ENCODE data around the gene MAN1A1. TPM values are rescaled to one million over a fixed set of nuclear protein-coding genes. Genes with fewer than 3 reads are reported as not detected.

MAN1A1 gene
- total RNA-seq, 1 donor from 2014 or later = 23.4 TPM

- no peak overlapping the region for H3K4me3 ChIP-seq (ENCODE audit: low read depth, low read length)
- no peak for DNase-seq (ENCODE audit: low read depth)
- TF ChIP-seq CTCF (conservative IDR thresholded peaks at IDR 0.05; ENCODE audit: low read depth, low read length) = no peak
Measured at GRCh38 chr6:119370080-119370479, 20.5 kb upstream of the MAN1A1 start.

- TF ChIP-seq CTCF (conservative IDR thresholded peaks at IDR 0.05; ENCODE audit: low read depth, low read length) = no peak
- no peak overlapping the region for H3K4me3 ChIP-seq (ENCODE audit: low read depth, low read length)
- DNase-seq (ENCODE audit: low read depth) = no peak
Measured at GRCh38 chr6:119368921-119369320, 19.4 kb upstream of the MAN1A1 start.

GRCh38 chr6:119361209-119361608 is 11.6 kb upstream of the MAN1A1 start:
- no peak for DNase-seq (ENCODE audit: low read depth)
- H3K4me3 ChIP-seq (ENCODE audit: low read depth, low read length) = no peak overlapping the region
- TF ChIP-seq CTCF (conservative IDR thresholded peaks at IDR 0.05; ENCODE audit: low read depth, low read length) = no peak

GRCh38 chr6:119360262-119360915 is 10.8 kb upstream of the MAN1A1 start:
- TF ChIP-seq CTCF (conservative IDR thresholded peaks at IDR 0.05; ENCODE audit: low read depth, low read length) = no peak
- no peak for DNase-seq (ENCODE audit: low read depth)
- H3K4me3 ChIP-seq (ENCODE audit: low read depth, low read length) = no peak overlapping the region

GRCh38 chr6:119355890-119356289 is 6.3 kb upstream of the MAN1A1 start:
- no peak overlapping the region for H3K4me3 ChIP-seq (ENCODE audit: low read depth, low read length)
- no peak for DNase-seq (ENCODE audit: low read depth)
- TF ChIP-seq CTCF (conservative IDR thresholded peaks at IDR 0.05; ENCODE audit: low read depth, low read length) = no peak

GRCh38 chr6:119355157-119355556 is 5.6 kb upstream of the MAN1A1 start:
- no peak for DNase-seq (ENCODE audit: low read depth)
- TF ChIP-seq CTCF (conservative IDR thresholded peaks at IDR 0.05; ENCODE audit: low read depth, low read length) = no peak
- H3K4me3 ChIP-seq (ENCODE audit: low read depth, low read length) = no peak overlapping the region

GRCh38 chr6:119353696-119354095 is 4.1 kb upstream of the MAN1A1 start:
- DNase-seq (ENCODE audit: low read depth) = no peak
- no peak overlapping the region for H3K4me3 ChIP-seq (ENCODE audit: low read depth, low read length)
- TF ChIP-seq CTCF (conservative IDR thresholded peaks at IDR 0.05; ENCODE audit: low read depth, low read length) = no peak

Data from epithelial cell of proximal tubule (primary cell).